Aorta (tissue), 5 donors: ENCODE measurements around the gene MAPKAPK2. TPM values are rescaled to one million over a fixed set of nuclear protein-coding genes. Genes with fewer than 3 reads are reported as not detected.
A peak's percentile ranks its signal among the peaks of the same experiment; 100 is the strongest.
"Not testable (repeated sequence)": the region's sequence is repeated elsewhere in the genome, so short reads cannot be mapped to it uniquely, and the experiment has no call there.

ENCODE experiments used
- ATAC-seq: fragments of 200-7000 bp; cut with Tn5 transposase; one replicate; pipeline ENCODE4 v1.9.1; 2022; ENCODE audit warnings: moderate library complexity; ENCODE audit not compliant: low FRiP score
- DNase-seq, 2 donors: peaks; one replicate each; pipeline ENCODE4 v3.0.0-alpha.2; 2020
- H3K27ac ChIP-seq, 2 donors: one replicate each; pipeline ENCODE4 v1.5.1; 2013; ENCODE audit warnings: low read length in 2 of 2, mild to moderate bottlenecking in 2 of 2, moderate library complexity in 2 of 2, control low read depth in 1 of 2, inconsistent platforms in 1 of 2, low read depth in 1 of 2
- H3K27me3 ChIP-seq, 2 donors: one replicate each; pipeline ENCODE4 v1.6.1; 2013; ENCODE audit warnings: control low read depth in 1 of 2, low read length in 1 of 2, mild to moderate bottlenecking in 1 of 2, moderate library complexity in 1 of 2; ENCODE audit not compliant: insufficient read depth in 2 of 2, control insufficient read depth in 1 of 2
- H3K36me3 ChIP-seq, 2 donors: one replicate each; pipeline ENCODE4 v1.6.1; 2013; ENCODE audit warnings: control low read depth in 1 of 2, low read length in 1 of 2, mild to moderate bottlenecking in 1 of 2; ENCODE audit not compliant: insufficient read depth in 2 of 2, control insufficient read depth in 1 of 2
- H3K4me1 ChIP-seq, 2 donors: one replicate each; pipeline ENCODE4 v1.6.1; 2013; ENCODE audit warnings: low read length in 2 of 2, control low read depth in 1 of 2, mild to moderate bottlenecking in 1 of 2, moderate library complexity in 1 of 2; ENCODE audit not compliant: insufficient read depth in 2 of 2, control insufficient read depth in 1 of 2
- H3K4me3 ChIP-seq, 2 donors: one replicate each; pipeline ENCODE4 v1.5.1; 2013; ENCODE audit warnings: low read length in 2 of 2, control low read depth in 1 of 2, mild to moderate bottlenecking in 1 of 2
- H3K9me3 ChIP-seq: one replicate; pipeline ENCODE4 v1.6.1; 2013; ENCODE audit warnings: mild to moderate bottlenecking, low read length; ENCODE audit not compliant: control insufficient read depth
- WGBS, 2 donors: extraction: QIAGEN DNeasy Blood & Tissue Kit; methylation state at CpG; one replicate each; pipeline ENCODE4 v1.1.7; 2013; 5-methylcytosine and 5-hydroxymethylcytosine counted together
- intact Hi-C, 2 donors: fragments of 100-400 bp; cut with DNase I; formaldehyde crosslinking; loops; one replicate each; pipeline versions ENCODE4 v1.14.2 to v1.15.0; 2022
- polyA plus RNA-seq, 2 donors: library from polyadenylated mRNA; stranded (reverse); fragments of 200-250 nt; gene quantifications; one replicate each; pipeline ENCODE4 v1.2.3, GENCODE V29; 2013
- total RNA-seq, 2 donors: library from RNA; stranded (reverse); fragmentation: NEBNext Ultra II Directional; extraction: Animal tissue kit (Norgen Biotek cat#: 25700); gene quantifications; one replicate each; pipeline ENCODE4 v1.2.1, GENCODE V29; 2021
- donor health status: healthy with polysubstance abuse.
- donor health status: Bipolar disorder and iron deficiency.
- donor health status: DM: no; HTN: no; CAD: no.
- donor health status: DM: no; HTN: no; CAD: no.
- donor health status: DM: yes; HTN: yes; CAD: no.

Gene MAPKAPK2
- total and polyA plus RNA-seq, 4 donors: 40.2 to 117 (median 67.7) TPM

DNA sequence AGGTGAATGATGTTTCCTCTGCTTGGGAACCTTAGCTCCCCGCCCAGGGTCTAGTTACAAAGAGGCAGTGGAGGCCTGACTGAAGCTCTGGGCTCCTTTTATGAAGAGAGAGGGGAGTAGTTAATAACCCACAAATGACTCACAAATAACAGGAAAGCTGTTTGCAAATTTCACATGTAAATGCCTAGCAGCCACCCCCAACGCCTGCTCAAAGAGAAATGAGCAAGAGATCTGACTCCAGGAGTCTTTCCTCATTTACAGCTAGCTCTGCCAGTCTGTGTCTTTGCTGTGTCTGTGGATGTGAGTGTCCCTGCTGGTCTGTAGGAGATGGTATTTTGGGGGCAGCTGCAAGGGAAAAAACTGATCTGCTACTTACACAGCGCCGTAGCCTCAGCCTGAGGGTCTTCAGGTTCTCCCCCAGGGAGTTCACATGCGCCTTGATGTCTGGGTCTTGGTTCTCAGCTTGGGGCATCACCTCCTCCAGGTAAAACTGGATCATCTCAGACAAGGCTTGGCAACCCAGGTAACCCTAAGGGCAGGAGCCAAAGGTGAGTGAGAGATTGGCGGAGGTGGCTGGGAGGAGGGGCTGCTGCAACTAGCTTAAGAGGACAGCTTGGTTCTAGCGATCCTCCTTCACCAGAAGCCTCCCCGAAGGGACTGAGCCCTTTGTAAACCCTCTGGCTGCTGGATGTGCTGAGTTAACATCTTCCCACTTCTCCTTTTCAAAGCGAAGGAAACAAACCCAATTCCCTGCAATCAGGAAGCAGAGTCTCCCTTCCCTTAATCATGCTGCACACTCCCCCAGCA lies 86.0 kb downstream of the MAPKAPK2 start, which contains the start of gene IL19:
IL19 (plus strand) TSS at position 243 of the 807 bp plus-strand sequence. CDS start 65,890 bp downstream, outside the sequence.
- H3K36me3 ChIP-seq: no peaks in the 10 kb centered on the region
- H3K9me3 ChIP-seq: no peaks in the 10 kb centered on the region
- no peak within 1 kb of the TSS for H3K4me3 ChIP-seq
- H3K4me1 ChIP-seq: no peaks in the 10 kb centered on the region
- peak in 1 of 2 donors; percentile 55 for DNase-seq
- peak; percentile 17 for ATAC-seq
- H3K27me3 ChIP-seq: no peaks in the 10 kb centered on the region
- H3K27ac ChIP-seq: no peak within 1 kb of the TSS
- WGBS, 2 donors: 66 to 69% methylated on average over 9 of the region's 9 CpGs
- intact Hi-C loops: no loop called here

DNA sequence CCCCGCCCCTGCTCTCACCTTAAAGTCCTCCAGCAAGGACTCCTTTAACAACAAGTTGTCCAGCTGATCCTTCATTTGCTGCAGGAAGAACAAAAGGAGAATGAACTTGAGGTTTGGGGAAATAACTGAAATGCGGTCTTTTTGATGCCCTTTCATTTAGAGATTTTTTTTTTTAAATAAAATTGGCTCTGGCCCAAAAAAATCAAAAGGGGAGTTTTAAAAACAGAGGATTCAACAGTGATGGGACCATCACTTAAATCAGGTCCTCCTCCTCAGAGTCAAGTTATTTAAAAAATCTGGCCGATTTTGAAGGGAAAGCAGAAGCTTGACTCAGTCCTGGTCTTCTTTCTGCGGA lies 86.6 kb downstream of the MAPKAPK2 start:
- no peaks in the 10 kb centered on the region for H3K27me3 ChIP-seq
- no peak overlapping the region for H3K27ac ChIP-seq
- ATAC-seq (no peak), DNase-seq (no peak)
- 66% methylated on average over 4 of the region's 4 CpGs for WGBS, 2 donors
- no peaks in the 10 kb centered on the region for H3K9me3 ChIP-seq
- H3K4me3 ChIP-seq: no peak overlapping the region
- no peaks in the 10 kb centered on the region for H3K36me3 ChIP-seq
- intact Hi-C loops: no loop called here
- no peaks in the 10 kb centered on the region for H3K4me1 ChIP-seq

DNA sequence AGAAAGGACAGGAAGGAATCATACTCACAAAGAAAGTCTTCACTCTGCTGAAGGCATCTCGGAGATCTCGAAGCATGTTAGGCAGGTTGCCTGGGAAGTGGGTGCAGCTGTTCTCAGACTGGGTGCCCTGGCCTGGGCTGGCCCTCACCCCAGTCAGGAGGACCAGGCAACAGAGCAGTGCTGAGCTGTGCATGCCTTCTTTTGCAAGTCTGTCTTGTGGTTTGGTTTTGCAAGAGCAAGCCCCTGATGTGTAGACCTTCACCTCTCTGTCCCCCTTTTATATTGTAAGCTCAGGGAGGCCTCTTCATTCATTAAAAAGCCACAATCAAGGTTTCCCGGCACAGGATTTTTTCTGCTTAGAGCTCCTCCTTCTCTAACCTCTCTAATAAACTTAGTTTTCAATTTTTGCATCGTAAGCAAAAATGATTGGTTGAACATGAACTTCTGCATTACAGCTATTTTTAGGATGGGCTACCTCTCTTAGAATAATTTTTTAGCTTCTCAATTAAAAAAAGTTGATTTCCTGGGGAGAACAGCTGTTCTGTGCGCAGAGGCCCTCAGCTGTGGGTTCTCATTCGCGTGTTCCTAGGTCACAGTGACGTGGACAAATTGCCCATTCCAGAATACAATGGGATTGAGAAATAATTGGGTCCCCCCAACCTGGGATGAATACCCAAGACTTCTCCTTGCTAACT lies 87.7 kb downstream of the MAPKAPK2 start, which contains the start of gene IL10:
IL10 (minus strand) TSS at position 252 of the 695 bp plus-strand sequence; CDS start at position 193, 59 bp downstream.
- H3K4me3 ChIP-seq: no peak within 1 kb of the TSS
- H3K4me1 ChIP-seq: no peaks in the 10 kb centered on the region
- ATAC-seq (no peak), DNase-seq (peak in 1 of 2 donors; percentile 63)
- no peaks in the 10 kb centered on the region for H3K36me3 ChIP-seq
- no peaks in the 10 kb centered on the region for H3K27me3 ChIP-seq
- H3K27ac ChIP-seq: no peak within 1 kb of the TSS
- H3K9me3 ChIP-seq: no peaks in the 10 kb centered on the region
- intact Hi-C loops: no loop called here
- WGBS, 2 donors: 85 to 89% methylated on average over 8 of the region's 8 CpGs

DNA sequence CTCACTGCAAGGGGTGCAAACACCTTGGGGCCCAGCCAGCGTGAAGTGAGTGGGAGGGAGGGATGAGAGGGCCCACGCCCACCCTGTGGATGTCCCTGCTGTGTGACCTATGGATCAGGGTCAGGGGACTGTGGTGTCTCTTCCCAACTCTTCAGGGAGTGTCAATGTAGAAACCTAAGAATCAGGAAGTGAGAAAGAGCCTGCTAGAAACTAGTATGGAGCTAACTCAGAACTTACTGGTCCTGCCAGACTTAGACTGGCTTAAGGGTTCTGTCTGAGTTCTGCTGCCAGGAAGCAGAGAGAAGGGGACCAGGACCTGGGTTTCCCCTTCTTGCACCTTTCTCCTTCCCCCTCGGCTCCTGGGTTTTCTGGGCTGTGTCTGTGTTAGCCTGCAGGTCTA lies 89.4 kb downstream of the MAPKAPK2 start:
- H3K9me3 ChIP-seq: no peaks in the 10 kb centered on the region
- H3K4me3 ChIP-seq: no peak overlapping the region
- no peaks in the 10 kb centered on the region for H3K36me3 ChIP-seq
- H3K4me1 ChIP-seq: no peaks in the 10 kb centered on the region
- ATAC-seq: no peak
- 70 to 74% methylated on average over 3 of the region's 3 CpGs for WGBS, 2 donors
- H3K27ac ChIP-seq: no peak overlapping the region
- intact Hi-C loops: no loop called here
- no peak for DNase-seq
- H3K27me3 ChIP-seq: no peaks in the 10 kb centered on the region

DNA sequence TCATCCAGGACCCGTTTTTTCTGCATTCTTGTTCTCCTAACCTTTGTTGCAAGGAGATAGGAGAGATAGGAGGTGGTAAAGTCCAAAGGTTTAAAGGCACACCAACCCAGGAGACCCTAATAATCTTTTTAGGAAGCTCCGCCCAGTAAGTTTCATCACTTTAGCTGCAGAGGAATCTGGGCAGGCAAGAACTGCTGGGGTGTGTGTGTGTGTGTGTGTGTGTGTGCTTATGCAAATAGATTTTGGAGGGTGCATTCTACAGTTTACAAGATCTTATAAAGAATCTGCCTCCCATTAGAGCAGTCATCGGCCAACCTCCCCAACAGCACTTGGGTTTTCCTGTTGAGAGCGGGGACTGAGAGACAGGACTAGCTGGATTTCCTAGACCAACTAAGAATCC lies 91.5 kb downstream of the MAPKAPK2 start:
- Histone ChIP-seq H3K4me1 (no peaks in the 10 kb centered on the region), H3K27me3 (no peaks in the 10 kb centered on the region), H3K4me3 (no peak overlapping the region), H3K36me3 (no peaks in the 10 kb centered on the region), H3K9me3 (no peaks in the 10 kb centered on the region), H3K27ac (no peak overlapping the region)
- DNase-seq (no peak), ATAC-seq (no peak)
- intact Hi-C loops: no loop called here
- 81 to 84% methylated on average over 4 of the region's 4 CpGs for WGBS, 2 donors

DNA sequence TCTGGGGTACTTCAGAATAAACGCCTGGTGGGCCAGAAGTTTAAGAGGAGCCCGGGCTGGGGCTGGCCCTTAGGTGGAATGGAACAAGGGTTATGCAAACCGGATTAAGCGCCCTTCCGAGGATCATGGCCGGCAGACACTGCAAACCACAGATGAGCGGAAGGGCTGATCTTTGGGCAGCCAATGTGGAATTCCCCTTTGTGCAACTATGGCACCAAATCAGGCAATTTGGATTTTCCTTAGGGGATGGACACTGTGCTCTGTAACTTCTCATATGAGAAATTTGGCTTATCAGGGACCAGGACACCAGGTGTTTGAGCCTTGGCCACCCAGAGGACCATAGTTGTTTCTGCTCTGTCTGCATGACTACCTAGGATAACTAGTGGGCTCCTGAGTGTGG lies 93.3 kb downstream of the MAPKAPK2 start:
- intact Hi-C loops: no loop called here

DNA sequence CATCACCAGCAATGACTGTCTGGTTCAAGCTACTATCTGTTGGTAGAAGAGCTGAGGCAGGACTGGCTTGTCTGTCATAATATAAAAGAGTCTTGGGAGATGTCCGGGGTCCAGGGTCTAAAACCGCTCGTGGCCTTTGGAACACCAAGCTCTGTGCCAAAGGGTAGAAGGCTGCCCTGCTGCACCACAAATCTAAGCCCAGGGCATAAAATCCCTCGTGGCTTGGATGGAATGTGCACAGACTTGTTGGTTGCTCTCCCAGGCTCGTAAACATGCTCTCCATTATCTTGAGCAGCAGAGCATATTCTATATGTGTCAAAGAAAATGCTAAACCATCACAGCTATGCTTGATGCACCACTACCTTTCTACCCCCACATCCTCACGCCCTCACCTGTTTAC lies 94.2 kb downstream of the MAPKAPK2 start:
- WGBS, 2 donors: 71 to 72% methylated on average over 6 of the region's 6 CpGs
- DNase-seq, intact Hi-C loops, H3K4me3 ChIP-seq, H3K4me1 ChIP-seq, ATAC-seq, H3K9me3 ChIP-seq, H3K27ac ChIP-seq, H3K36me3 ChIP-seq, H3K27me3 ChIP-seq: not testable (repeated sequence)

More for the DNA sequence above, 93.3 kb downstream of the MAPKAPK2 start:
- Histone ChIP-seq H3K9me3 (no peaks in the 10 kb centered on the region), H3K27me3 (no peaks in the 10 kb centered on the region), H3K4me1 (no peaks in the 10 kb centered on the region), H3K4me3 (no peak overlapping the region), H3K36me3 (no peaks in the 10 kb centered on the region), H3K27ac (no peak overlapping the region)
- WGBS, 2 donors: 89 to 92% methylated on average over 7 of the region's 7 CpGs
- ATAC-seq (no peak), DNase-seq (no peak)

DNA sequence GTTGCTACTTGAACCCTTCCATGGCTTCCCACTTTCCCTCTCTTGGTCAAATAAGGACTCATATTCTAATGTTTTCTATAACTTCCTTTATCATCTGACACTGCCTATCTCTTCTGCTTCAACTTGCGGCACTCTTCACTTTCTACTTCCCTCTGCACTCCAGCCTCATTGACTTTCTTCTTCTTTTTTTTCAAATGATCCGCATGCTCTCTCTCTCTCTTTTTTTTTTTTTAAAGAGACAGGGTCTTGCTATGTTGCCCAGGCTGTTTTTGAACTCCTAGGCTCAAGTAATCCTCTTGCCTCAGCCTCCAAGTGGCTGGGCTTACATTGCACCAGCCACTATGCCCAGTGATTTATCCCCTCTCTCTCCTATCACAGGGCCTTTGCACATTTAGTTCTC lies 94.9 kb downstream of the MAPKAPK2 start:
- H3K4me1 ChIP-seq: no peaks in the 10 kb centered on the region
- H3K9me3 ChIP-seq: no peaks in the 10 kb centered on the region
- 49 to 60% methylated on average over 2 of the region's 2 CpGs for WGBS, 2 donors
- intact Hi-C loops: no loop called here
- DNase-seq (no peak), ATAC-seq (no peak)
- no peaks in the 10 kb centered on the region for H3K36me3 ChIP-seq
- no peak overlapping the region for H3K4me3 ChIP-seq
- no peak overlapping the region for H3K27ac ChIP-seq
- H3K27me3 ChIP-seq: no peaks in the 10 kb centered on the region

DNA sequence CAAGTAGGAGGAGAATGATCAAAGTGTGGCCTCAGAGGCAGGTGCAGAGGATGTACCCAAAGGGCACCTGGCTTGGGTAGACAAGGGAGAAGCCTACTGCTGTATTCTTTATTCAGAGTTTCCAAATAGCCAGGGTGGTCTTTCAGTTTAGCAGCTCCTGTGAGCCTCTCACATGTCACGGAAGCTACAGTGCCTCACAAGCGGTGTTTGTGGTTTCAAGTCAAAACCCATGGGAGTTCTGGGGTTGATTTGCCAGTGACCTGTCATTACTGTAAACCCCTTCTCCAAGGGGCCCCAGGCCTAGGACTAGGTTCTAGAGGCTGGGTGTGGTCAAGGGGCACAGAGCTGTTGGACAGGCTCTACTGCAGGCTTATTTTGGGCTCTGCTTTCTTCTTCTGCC lies 97.7 kb downstream of the MAPKAPK2 start:
- H3K9me3 ChIP-seq: no peaks in the 10 kb centered on the region
- ATAC-seq (no peak), DNase-seq (no peak)
- 90 to 91% methylated on average over 2 of the region's 2 CpGs for WGBS, 2 donors
- no peak overlapping the region for H3K4me3 ChIP-seq
- H3K27me3 ChIP-seq: no peaks in the 10 kb centered on the region
- H3K4me1 ChIP-seq: no peaks in the 10 kb centered on the region
- intact Hi-C loops: no loop called here
- no peak overlapping the region for H3K27ac ChIP-seq
- no peaks in the 10 kb centered on the region for H3K36me3 ChIP-seq
